ENCODE results near the gene ACRV1.

ACRV1 gene

DNA sequence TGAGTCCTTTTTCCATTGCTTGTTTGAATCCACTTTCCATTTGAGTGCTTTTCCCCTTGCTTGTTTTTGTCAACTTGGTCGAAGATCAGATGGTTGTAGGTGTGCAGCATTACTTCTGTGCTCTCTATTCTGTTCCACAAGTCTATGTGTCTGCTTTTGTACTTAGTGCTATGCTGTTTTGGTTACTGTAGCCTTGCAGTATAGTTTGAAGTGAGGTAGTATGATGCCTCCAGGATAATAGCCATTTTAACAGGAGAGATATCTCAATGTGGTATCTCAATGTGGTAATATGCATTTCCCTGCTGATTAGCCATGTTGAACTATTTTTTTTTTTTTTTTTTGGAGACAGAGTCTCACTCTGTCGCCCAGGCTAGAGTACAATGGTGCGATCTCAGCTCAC lies 16.7 kb downstream of the ACRV1 start:
- no peak overlapping the region for H3K4me3 ChIP-seq (ENCODE audit: control insufficient read depth, low read depth, low read length)
- TF ChIP-seq CTCF (IDR thresholded peaks at IDR 0.05; ENCODE audit: control insufficient read depth, insufficient read depth, low read depth, low read length, missing control alignments): no peak
- DNase-seq (ENCODE audit: low read depth): no peak

- H3K4me3 ChIP-seq (ENCODE audit: control insufficient read depth, low read depth, low read length): no peak overlapping the region
These were observed 18.0 kb downstream of the ACRV1 start for GRCh38 chr11:125662689-125663088.

GRCh38 chr11:125649465-125650166 lies 31.0 kb downstream of the ACRV1 start:
- H3K4me3 ChIP-seq (ENCODE audit: control insufficient read depth, low read depth, low read length): no peak overlapping the region
- DNase-seq (ENCODE audit: low read depth): no peak
- no peak for TF ChIP-seq CTCF (IDR thresholded peaks at IDR 0.05; ENCODE audit: control insufficient read depth, insufficient read depth, low read depth, low read length, missing control alignments)

More at GRCh38 chr11:125662689-125663088, 18.0 kb downstream of the ACRV1 start:
- no peak for DNase-seq (ENCODE audit: low read depth)
- no peak for TF ChIP-seq CTCF (IDR thresholded peaks at IDR 0.05; ENCODE audit: control insufficient read depth, insufficient read depth, low read depth, low read length, missing control alignments)

GRCh38 chr11:125645871-125646270 lies 34.8 kb downstream of the ACRV1 start:
- no peak for TF ChIP-seq CTCF (IDR thresholded peaks at IDR 0.05; ENCODE audit: control insufficient read depth, insufficient read depth, low read depth, low read length, missing control alignments)
- H3K4me3 ChIP-seq (ENCODE audit: control insufficient read depth, low read depth, low read length): no peak overlapping the region
- no peak for DNase-seq (ENCODE audit: low read depth)

GRCh38 chr11:125638315-125638714 lies 42.3 kb downstream of the ACRV1 start:
- no peak for TF ChIP-seq CTCF (IDR thresholded peaks at IDR 0.05; ENCODE audit: control insufficient read depth, insufficient read depth, low read depth, low read length, missing control alignments)
- no peak for DNase-seq (ENCODE audit: low read depth)
- no peak overlapping the region for H3K4me3 ChIP-seq (ENCODE audit: control insufficient read depth, low read depth, low read length)

GRCh38 chr11:125637840-125638239 lies 42.8 kb downstream of the ACRV1 start:
- no peak for TF ChIP-seq CTCF (IDR thresholded peaks at IDR 0.05; ENCODE audit: control insufficient read depth, insufficient read depth, low read depth, low read length, missing control alignments)
- no peak for DNase-seq (ENCODE audit: low read depth)
- no peak overlapping the region for H3K4me3 ChIP-seq (ENCODE audit: control insufficient read depth, low read depth, low read length)
